Mesothelial cell of epicardium (in vitro differentiated cells): Measurements from ENCODE around the gene PTPRR. TPM values are rescaled to one million over a fixed set of nuclear protein-coding genes. Genes with fewer than 3 reads are reported as not detected.

Experiments used
- DNase-seq, 2 experiments: peaks; one replicate each; pipeline ENCODE4 v3.0.0; 2021; ENCODE audit warnings: low spot score in 2 of 2; ENCODE audit not compliant: unreplicated experiment in 2 of 2
- H3K27ac Mint-ChIP-seq: 2 replicates; pipeline ENCODE4 v1.8.0; 2021; ENCODE audit warnings: mixed read lengths
- H3K27me3 Mint-ChIP-seq: 2 replicates; pipeline ENCODE4 v1.8.0; 2021; ENCODE audit warnings: low read depth, mixed read lengths
- H3K36me3 Mint-ChIP-seq: 2 replicates; pipeline ENCODE4 v1.8.0; 2021; ENCODE audit warnings: mixed read lengths
- H3K4me1 Mint-ChIP-seq: 2 replicates; pipeline ENCODE4 v1.8.0; 2021; ENCODE audit warnings: mixed read lengths
- H3K4me3 Mint-ChIP-seq: 2 replicates; pipeline ENCODE4 v1.8.0; 2021; ENCODE audit warnings: mild to moderate bottlenecking, moderate library complexity, mixed read lengths
- H3K9me3 Mint-ChIP-seq: 2 replicates; pipeline ENCODE4 v1.8.0; 2021; ENCODE audit warnings: mixed read lengths
- CTCF ChIP-seq: fragments of 200-600 bp; sonication (generic); IDR thresholded peaks from one replicate; pipeline ENCODE4 v1.5.0; 2021; ENCODE audit warnings: antibody characterized with exemption; ENCODE audit not compliant: unreplicated experiment
- total RNA-seq: library from RNA; stranded (reverse); gene quantifications from 3 replicates; pipeline ENCODE4 v1.2.1, GENCODE V29; 2021

Gene PTPRR
- total RNA-seq, 1 donor from 2014 or later = 0.38 TPM

GRCh38 chr12:70890895-70891832 is 29.4 kb downstream of the PTPRR start:
- Mint-ChIP-seq H3K27me3 (peaks cover 7% of the 10 kb centered on the region), H3K9me3 (peaks cover 5% of the 10 kb centered on the region), H3K4me1 (no peaks in the 10 kb centered on the region), H3K36me3 (no peaks in the 10 kb centered on the region), H3K4me3 (no peak overlapping the region), H3K27ac (no peak overlapping the region)
- TF ChIP-seq CTCF = no peak
- no peak for DNase-seq

GRCh38 chr12:70885956-70886355 is 34.6 kb downstream of the PTPRR start:
- peaks cover 7% of the 10 kb centered on the region for H3K27me3 Mint-ChIP-seq
- H3K27ac Mint-ChIP-seq = no peak overlapping the region
- no peaks in the 10 kb centered on the region for H3K9me3 Mint-ChIP-seq
- no peak for DNase-seq
- H3K4me3 Mint-ChIP-seq = no peak overlapping the region
- TF ChIP-seq CTCF = no peak
- no peaks in the 10 kb centered on the region for H3K4me1 Mint-ChIP-seq
- no peaks in the 10 kb centered on the region for H3K36me3 Mint-ChIP-seq

- no peak for TF ChIP-seq CTCF
- H3K4me1 Mint-ChIP-seq = no peaks in the 10 kb centered on the region
- no peak overlapping the region for H3K4me3 Mint-ChIP-seq
- H3K36me3 Mint-ChIP-seq = no peaks in the 10 kb centered on the region
- H3K9me3 Mint-ChIP-seq = no peaks in the 10 kb centered on the region
- no peaks in the 10 kb centered on the region for H3K27me3 Mint-ChIP-seq
- no peak for DNase-seq
- H3K27ac Mint-ChIP-seq = no peak overlapping the region
Observed at GRCh38 chr12:70883855-70884254, 36.7 kb downstream of the PTPRR start.

- Mint-ChIP-seq H3K36me3 (no peaks in the 10 kb centered on the region), H3K27me3 (no peaks in the 10 kb centered on the region), H3K4me1 (no peaks in the 10 kb centered on the region), H3K27ac (no peak overlapping the region), H3K9me3 (peaks cover 4% of the 10 kb centered on the region), H3K4me3 (no peak overlapping the region)
- no peak for TF ChIP-seq CTCF
- no peak for DNase-seq
Observed at GRCh38 chr12:70880744-70881143, 39.8 kb downstream of the PTPRR start.

GRCh38 chr12:70876952-70877351 is 43.6 kb downstream of the PTPRR start:
- H3K27ac Mint-ChIP-seq = no peak overlapping the region
- H3K4me3 Mint-ChIP-seq = no peak overlapping the region
- no peak for DNase-seq
- no peak for TF ChIP-seq CTCF
- H3K4me1 Mint-ChIP-seq = no peaks in the 10 kb centered on the region
- no peaks in the 10 kb centered on the region for H3K36me3 Mint-ChIP-seq
- H3K9me3 Mint-ChIP-seq = peaks cover 4% of the 10 kb centered on the region
- H3K27me3 Mint-ChIP-seq = peaks cover 2% of the 10 kb centered on the region
